GM19035 (cell line): ENCODE data around the gene ADCY2.

Experiments used
- ATAC-seq: cut with Tn5 transposase; IDR thresholded peaks from one replicate; pipeline ENCODE4 v1.9.1; 2021; ENCODE audit not compliant: unreplicated experiment

The ADCY2 gene

GRCh38 chr5:7816535-7816901, 420.6 kb downstream of the ADCY2 start:
- ATAC-seq, result no peak

GRCh38 chr5:7822449-7822848, 426.5 kb downstream of the ADCY2 start:
- no peak for ATAC-seq

DNA sequence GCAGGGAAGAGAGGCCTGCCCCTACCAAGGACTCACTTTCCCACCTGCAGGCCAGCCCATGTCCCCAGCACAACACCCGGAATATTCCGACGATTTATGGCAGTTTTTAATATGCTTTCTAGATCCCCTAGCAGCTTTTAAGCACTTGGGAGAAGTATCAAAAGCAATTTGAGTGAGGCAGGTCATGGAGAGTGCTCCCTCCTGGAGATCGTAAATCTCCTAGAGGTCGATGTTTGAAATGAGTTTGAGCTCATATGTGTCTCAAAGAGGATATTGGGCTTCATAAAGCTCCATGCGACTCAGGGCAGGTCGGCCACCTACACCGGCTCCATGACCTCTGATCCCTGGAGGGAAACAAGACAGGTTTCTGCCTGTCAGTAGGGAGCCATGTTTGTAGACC, 427.7 kb downstream of the ADCY2 start:
- ATAC-seq, result no peak

DNA sequence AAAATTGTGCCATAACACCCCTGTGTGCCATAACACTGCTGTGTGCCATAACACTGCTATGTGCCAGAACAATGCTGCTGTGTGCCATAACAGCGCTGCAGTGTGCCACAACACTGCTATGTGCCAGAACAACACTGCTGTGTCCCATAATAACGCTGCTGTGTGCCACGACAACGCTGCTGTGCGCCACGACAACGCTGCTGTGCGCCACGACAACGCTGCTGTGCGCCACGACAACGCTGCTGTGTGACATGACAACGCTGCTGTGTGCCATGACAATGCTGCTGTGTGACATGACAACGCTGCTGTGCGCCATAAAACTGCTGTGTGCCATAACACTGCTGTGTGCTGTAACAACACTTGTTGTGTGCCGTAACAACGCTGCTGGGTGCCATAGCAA, 429.1 kb downstream of the ADCY2 start:
- no peak for ATAC-seq

DNA sequence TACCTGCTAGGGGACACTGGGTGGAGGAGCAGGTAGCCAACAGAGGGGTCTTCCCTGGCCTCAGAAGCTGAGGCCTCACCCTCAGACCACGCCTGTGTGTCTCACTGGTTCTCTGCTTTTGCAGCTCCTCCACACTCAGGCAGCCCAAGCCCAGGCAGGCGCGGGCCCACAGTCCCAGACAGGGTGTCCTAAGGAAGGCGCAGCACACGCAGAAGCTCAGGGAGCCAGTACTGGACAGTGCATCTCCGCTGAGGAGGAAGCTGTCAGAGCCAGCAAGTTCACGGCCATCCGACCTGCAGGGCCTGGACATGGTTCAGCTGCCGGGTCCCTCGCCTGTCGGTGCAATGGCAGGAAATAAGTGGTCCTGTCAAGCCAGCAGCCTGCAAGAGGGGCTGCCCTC, 429.7 kb downstream of the ADCY2 start:
- ATAC-seq, result no peak

- no peak for ATAC-seq
Measured at GRCh38 chr5:7827610-7828009, 431.7 kb downstream of the ADCY2 start.

DNA sequence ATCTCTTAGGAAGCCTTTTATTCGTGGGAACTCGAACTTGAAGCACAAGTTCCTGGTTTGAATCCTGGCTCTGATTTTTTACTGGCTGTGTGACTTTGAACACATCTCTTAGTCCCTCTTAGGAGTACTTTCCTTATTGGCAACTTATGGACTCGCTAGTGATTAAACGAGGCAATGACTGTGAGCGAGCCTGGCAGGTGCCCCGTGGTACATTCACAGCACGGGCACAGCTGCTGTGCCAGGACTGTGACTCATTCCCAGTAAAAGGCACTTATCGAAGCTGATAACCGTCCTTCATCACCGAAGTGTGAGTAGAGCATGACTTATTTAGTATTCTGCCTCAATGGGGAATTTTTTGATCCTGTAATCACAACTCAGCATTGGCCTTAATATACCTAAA, 432.3 kb downstream of the ADCY2 start:
- no peak for ATAC-seq

- ATAC-seq, result no peak
Measured at GRCh38 chr5:7834982-7835381, 439.0 kb downstream of the ADCY2 start.

DNA sequence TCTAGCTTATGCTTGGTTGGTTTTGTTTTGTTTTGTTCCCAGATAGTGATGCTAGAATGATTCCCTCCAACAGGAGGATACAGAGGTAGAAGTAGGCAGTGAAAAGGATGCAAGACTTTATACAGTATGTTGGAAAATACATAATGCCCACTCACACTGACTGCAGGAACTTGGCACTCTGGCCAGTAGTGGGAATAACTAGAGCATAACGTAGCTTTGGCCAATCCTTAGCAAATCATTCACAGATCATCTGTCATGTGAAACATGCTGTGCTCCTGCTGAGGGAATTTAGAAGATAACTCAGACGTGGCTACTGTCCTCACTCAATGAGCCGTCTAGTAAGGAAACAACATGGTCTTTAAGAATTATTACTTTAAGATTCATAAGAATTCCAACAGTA, 441.5 kb downstream of the ADCY2 start:
- ATAC-seq, result no peak

DNA sequence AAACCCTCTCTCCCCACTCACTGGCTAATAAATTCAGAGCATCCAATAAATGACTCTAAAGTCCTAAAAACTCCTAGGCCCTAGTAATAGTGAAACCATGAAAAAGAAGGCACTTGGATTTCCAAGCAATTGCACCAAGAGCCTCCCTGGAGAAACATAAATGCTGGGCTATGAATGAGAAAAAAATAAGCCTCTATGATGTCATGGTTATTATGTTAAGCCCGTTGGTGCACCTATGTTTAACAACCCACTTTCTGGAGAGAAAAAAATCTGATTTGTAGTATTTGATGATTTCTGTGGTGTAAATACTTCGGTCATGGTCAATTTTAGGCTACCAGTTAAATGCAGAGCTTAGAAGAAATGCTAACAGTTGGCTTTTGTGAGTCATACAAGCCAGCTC, 446.6 kb downstream of the ADCY2 start:
- no peak for ATAC-seq

GRCh38 chr5:7844901-7845300, 449.0 kb downstream of the ADCY2 start:
- no peak for ATAC-seq

- no peak for ATAC-seq
Measured at GRCh38 chr5:7845557-7845956, 449.6 kb downstream of the ADCY2 start.

- ATAC-seq, result no peak
Measured at GRCh38 chr5:7846327-7846726, 450.4 kb downstream of the ADCY2 start.

GRCh38 chr5:7848296-7848695, 452.4 kb downstream of the ADCY2 start:
- no peak for ATAC-seq

GRCh38 chr5:7849681-7850394, 453.9 kb downstream of the ADCY2 start:
- ATAC-seq, result no peak

DNA sequence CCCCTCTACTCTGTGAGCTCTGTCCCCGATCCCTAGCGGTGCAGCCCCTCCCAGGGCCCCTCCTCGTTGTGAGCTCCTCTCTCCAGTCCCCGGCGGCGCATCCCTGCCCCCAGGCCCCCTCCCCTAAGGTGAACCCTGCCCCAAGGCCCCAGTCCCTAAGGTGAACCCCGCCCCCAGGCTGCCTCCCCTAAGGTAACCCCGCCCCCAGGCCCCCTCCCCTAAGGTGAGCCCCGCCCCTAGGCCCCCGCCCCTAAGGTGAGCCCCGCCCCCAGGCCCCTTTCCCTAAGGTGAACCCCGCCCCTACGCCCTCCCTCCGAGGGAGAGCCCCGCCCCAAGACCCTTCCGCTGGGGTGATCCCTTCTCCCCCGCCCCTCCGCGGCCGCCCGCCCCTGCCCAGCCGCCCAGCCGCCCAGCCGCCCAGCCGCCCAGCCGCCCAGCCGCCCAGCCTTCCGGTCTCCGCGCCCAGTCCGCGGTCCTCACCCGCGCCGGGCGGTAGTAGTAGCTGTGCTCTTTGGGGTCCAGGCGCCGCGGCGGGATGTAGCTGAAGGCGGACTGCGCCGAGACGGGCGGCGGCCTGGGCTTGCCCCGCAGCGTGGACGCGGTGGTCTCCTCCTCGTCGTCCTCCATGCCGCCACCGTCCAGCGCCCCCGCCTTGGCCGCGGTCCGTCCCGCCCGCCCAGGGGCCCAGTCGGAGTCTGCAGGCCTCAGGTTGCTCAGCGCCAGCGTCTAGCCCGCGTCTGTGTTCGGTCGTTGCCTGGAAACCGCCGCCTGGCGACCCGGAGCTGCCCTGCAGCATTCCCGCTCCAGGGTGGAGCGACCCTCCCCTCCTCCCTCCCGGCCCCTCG, 454.7 kb downstream of the ADCY2 start, which contains the start of gene CFAP90:
CFAP90 (minus strand) TSS at position 739 of the 845 bp plus-strand sequence; CDS start at position 627, 112 bp downstream.
- ATAC-seq, result no peak

DNA sequence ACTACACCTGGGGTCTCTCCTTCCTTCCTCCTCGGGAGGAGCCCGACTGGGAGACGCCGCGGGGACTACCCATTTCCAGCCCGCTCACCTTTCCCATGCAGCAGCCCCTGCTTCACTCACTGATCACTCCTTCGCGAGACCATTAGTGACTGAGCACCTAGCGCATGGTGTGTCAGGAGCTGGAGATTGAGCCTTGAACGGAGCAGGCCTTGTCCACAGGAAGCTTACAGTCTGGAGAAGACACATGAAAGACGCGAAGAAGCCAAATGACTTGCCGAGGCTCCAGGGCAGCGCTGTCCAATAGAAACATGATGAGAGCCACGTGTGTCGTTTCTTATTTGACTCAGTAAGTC, 455.3 kb downstream of the ADCY2 start:
- no peak for ATAC-seq

DNA sequence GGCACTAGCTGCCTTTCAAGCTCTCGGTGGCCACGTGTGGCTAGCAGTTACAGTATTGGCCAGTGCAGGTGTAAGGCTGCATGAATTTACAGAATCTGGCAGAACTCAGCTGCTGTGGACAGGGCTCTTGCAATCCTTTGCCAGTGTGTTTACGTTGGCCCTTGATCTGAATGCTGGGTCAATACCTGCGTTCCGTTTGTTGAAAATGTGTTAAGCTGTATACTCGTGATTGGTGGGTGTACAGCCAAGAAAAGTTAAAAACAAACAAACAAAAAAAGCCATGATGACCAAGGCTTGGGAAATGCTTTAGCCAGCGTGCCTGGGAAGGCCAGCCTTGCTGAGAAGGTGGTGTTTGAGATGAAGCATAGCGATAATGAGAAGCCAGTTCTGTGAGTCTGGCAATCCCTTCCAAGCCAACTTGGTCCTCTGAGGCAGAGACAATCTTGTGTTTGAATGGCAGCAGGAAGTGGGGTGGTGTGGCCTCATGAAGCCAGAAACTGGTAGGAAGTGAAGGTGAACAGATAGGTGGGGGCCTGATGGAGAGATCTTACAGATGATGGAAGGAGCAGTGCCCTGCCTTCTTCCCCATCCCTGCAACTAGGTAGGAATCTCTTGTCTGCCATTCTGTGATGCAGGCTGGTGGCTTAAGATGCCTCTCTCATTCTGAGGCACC, 455.8 kb downstream of the ADCY2 start:
- no peak for ATAC-seq

GRCh38 chr5:7852542-7852941, 456.6 kb downstream of the ADCY2 start:
- no peak for ATAC-seq

DNA sequence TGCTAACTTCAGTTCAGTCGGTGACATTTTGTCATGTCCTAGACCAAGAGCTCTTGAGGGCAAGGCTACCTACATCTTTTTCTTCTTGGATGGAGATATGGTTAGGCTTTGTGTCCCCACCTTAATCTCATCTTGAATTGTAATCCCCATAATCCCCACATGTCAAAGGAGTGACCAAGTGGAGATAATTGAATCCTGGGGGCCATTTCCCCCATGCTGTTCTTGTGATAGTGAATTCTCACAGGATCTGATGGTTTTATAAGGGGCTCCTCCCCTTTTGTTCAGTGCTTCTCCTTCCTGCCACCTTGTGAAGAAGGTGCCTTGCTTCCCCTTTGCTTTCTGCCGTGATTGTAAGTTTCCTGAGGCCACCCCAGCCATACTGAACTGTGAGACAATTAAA, 457.1 kb downstream of the ADCY2 start:
- ATAC-seq, result no peak

DNA sequence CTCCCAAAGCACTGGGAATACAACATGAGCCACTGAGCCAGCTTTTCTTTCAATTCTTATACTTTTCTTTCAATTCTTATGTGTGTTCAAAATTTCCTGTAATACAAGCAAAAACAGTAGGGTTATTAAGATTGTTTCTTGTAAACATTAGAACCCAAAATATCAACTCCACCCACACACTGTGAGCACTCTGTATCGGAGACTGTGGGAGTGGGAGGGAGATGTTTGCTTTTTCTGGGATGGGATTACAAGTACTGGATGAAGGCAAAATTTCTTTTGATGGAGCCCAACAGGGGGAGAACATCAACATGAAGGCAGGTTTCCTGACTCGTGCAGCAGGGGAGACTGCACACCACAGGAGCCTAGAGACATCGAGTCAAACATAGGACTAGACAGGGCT, 459.7 kb downstream of the ADCY2 start:
- no peak for ATAC-seq

DNA sequence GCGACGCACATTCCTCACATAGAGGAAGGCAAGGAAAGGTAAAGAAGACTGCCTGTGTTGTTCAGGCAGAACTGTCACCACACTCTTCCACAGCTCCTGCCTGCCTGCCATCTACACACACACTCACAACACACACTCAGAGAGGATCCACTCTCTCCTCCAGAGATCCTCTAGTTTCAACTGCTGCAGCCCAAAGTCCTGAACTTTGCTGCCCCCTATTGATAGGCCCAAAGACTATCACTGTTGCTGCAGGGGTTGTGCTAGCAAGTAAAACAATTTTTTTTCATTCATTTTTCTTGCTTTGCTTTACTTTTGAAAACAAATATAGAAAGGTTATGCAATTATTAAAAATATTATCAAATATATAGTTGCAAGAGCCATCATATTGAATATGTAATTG, 460.9 kb downstream of the ADCY2 start:
- ATAC-seq, result no peak
